H1 (cell line): Measurements from ENCODE around the gene NDP. TPM values are rescaled to one million over a fixed set of nuclear protein-coding genes. Genes with fewer than 3 reads are reported as not detected.
A peak's percentile ranks its signal among the peaks of the same experiment; 100 is the strongest.

Experiments
- CTCF ChIA-PET: fragments of 300-600 bp; sonication (Branson Sonifier 250); formaldehyde crosslinking; loops from one replicate; lab custom pipeline; 2021; ENCODE audit not compliant: partially characterized antibody; lab: Charles Lee
- POLR2A ChIA-PET: fragments of 300-600 bp; sonication (Branson Sonifier 250); formaldehyde crosslinking; loops from one replicate; lab custom pipeline; 2021; ENCODE audit warnings: inconsistent platforms; ENCODE audit not compliant: partially characterized antibody; lab: Charles Lee
- DNase-seq, 2 experiments: peaks; one replicate each; pipeline versions ENCODE4 v3.0.0 to v3.0.0-alpha.2; 2010 to 2022; ENCODE audit warnings: low spot score in 2 of 2, low read depth in 1 of 2, mixed read lengths in 1 of 2
- FAIRE-seq: peaks from 2 replicates; lab custom pipeline; 2011; peaks lifted over from hg19 to GRCh38; lab: Jason Lieb, UNC
- H2AFZ ChIP-seq: 2 replicates; pipeline ENCODE4 v1.8.1; 2012; ENCODE audit warnings: low read length, inconsistent platforms
- H2AK5ac ChIP-seq: 2 replicates; pipeline ENCODE4 v1.6.1; 2013; ENCODE audit warnings: low read depth, low read length
- H2BK120ac ChIP-seq: replicated peaks from 2 replicates; pipeline ENCODE3; 2013; ENCODE audit warnings: low read depth, low read length, inconsistent platforms
- H2BK12ac ChIP-seq: 2 replicates; pipeline ENCODE4 v1.6.1; 2013; ENCODE audit warnings: low read depth, low read length
- H2BK15ac ChIP-seq: 2 replicates; pipeline ENCODE4 v1.6.1; 2013; ENCODE audit warnings: low read length
- H2BK20ac ChIP-seq: 2 replicates; pipeline ENCODE4 v1.6.1; 2013; ENCODE audit warnings: low read length
- H2BK5ac ChIP-seq: 2 replicates; pipeline ENCODE4 v1.6.1; 2013; ENCODE audit warnings: low read depth, low read length
- H3K14ac ChIP-seq: 2 replicates; pipeline ENCODE4 v1.6.1; 2013; ENCODE audit warnings: inconsistent platforms; ENCODE audit not compliant: insufficient read length
- H3K18ac ChIP-seq: 2 replicates; pipeline ENCODE4 v1.6.1; 2013; ENCODE audit warnings: low read length; ENCODE audit errors: extremely low read depth
- H3K23ac ChIP-seq: 2 replicates; pipeline ENCODE4 v1.6.1; 2013; ENCODE audit warnings: inconsistent platforms; ENCODE audit not compliant: insufficient read length
- H3K23me2 ChIP-seq: 2 replicates; pipeline ENCODE4 v1.6.1; 2013; ENCODE audit warnings: low read depth, low read length
- H3K27ac ChIP-seq: 2 replicates; pipeline ENCODE4 v1.6.1; 2011; ENCODE audit warnings: low read depth, low read length, inconsistent platforms
- H3K27me3 ChIP-seq, 4 experiments: replicated peaks in 1 of 4; 1 replicate in 1 of 4; 2 replicates in 3 of 4; pipeline versions ENCODE4 v1.6.1 to v1.8.1; 2011 to 2013; ENCODE audit warnings: low read length in 3 of 4, mild to moderate bottlenecking in 3 of 4, inconsistent platforms in 2 of 4, mixed read lengths in 2 of 4, moderate library complexity in 1 of 4; ENCODE audit not compliant: control insufficient read depth in 3 of 4, insufficient read depth in 3 of 4; ENCODE audit errors: extremely low read depth in 1 of 4
- H3K36me3 ChIP-seq, 4 experiments: 2 replicates each; pipeline versions ENCODE4 v1.6.1 to v1.8.1; 2011 to 2013; ENCODE audit warnings: mild to moderate bottlenecking in 4 of 4, low read length in 3 of 4, moderate library complexity in 2 of 4, control low read depth in 1 of 4, inconsistent platforms in 1 of 4; ENCODE audit not compliant: insufficient read depth in 4 of 4, control insufficient read depth in 2 of 4
- H3K4ac ChIP-seq: replicated peaks from 2 replicates; pipeline ENCODE3; 2013; ENCODE audit warnings: low read length, low read depth, mixed read lengths, inconsistent platforms; ENCODE audit not compliant: insufficient read length
- H3K4me1 ChIP-seq, 4 experiments: replicated peaks in 1 of 4; 1 replicate in 1 of 4; 2 replicates in 3 of 4; pipeline versions ENCODE4 v1.6.1 to v1.8.1; 2011 to 2013; ENCODE audit warnings: low read length in 3 of 4, inconsistent platforms in 2 of 4, mixed read lengths in 1 of 4; ENCODE audit not compliant: insufficient read depth in 4 of 4, control insufficient read depth in 3 of 4
- H3K4me2 ChIP-seq, 2 experiments: 2 replicates each; pipeline versions ENCODE4 v1.6.1 to v1.8.1; 2011 to 2013; ENCODE audit warnings: low read depth in 2 of 2, low read length in 2 of 2, control low read depth in 1 of 2, inconsistent platforms in 1 of 2, mild to moderate bottlenecking in 1 of 2; ENCODE audit not compliant: insufficient read depth in 1 of 2
- H3K4me3 ChIP-seq, 4 experiments: fragments of 200-600, 300-600 bp in 1 of 4; sonication (generic), shearing (Covaris generic), sonication (Bioruptor Twin) in 1 of 4; 2 replicates each; pipeline versions ENCODE4 v1.5.1 to v1.8.1; 2011 to 2016; ENCODE audit warnings: low read length in 4 of 4, low read depth in 3 of 4, control low read depth in 2 of 4, inconsistent platforms in 2 of 4, mild to moderate bottlenecking in 2 of 4, mixed read lengths in 1 of 4, moderate library complexity in 1 of 4; ENCODE audit not compliant: insufficient read depth in 2 of 4; ENCODE audit errors: extremely low read depth in 1 of 4
- H3K56ac ChIP-seq: replicated peaks from 2 replicates; pipeline ENCODE3; 2013; ENCODE audit warnings: low read depth, mild to moderate bottlenecking, mixed read lengths, low read length, inconsistent platforms; ENCODE audit not compliant: insufficient read length
- H3K79me1 ChIP-seq: 2 replicates; pipeline ENCODE4 v1.6.1; 2013; ENCODE audit warnings: low read depth, low read length, control low read depth
- H3K79me2 ChIP-seq, 2 experiments: 2 replicates each; pipeline versions ENCODE4 v1.6.1 to v1.8.1; 2012 to 2013; ENCODE audit warnings: low read length in 2 of 2, mild to moderate bottlenecking in 2 of 2, inconsistent platforms in 1 of 2; ENCODE audit not compliant: insufficient read depth in 2 of 2, control insufficient read depth in 1 of 2
- H3K9ac ChIP-seq, 4 experiments: replicated peaks in 1 of 4; 1 replicate in 1 of 4; 2 replicates in 3 of 4; pipeline versions ENCODE4 v1.6.1 to v1.8.1; 2011 to 2013; ENCODE audit warnings: low read depth in 3 of 4, low read length in 3 of 4, control low read depth in 2 of 4, mild to moderate bottlenecking in 2 of 4, moderate library complexity in 2 of 4, inconsistent platforms in 1 of 4; ENCODE audit errors: extremely low read depth in 1 of 4
- H3K9me3 ChIP-seq, 2 experiments: 2 replicates each; pipeline versions ENCODE4 v1.6.1 to v1.8.1; 2012 to 2013; ENCODE audit warnings: mild to moderate bottlenecking in 2 of 2, moderate library complexity in 2 of 2, control low read depth in 1 of 2, inconsistent platforms in 1 of 2, low read depth in 1 of 2, low read length in 1 of 2, mixed read lengths in 1 of 2; ENCODE audit not compliant: insufficient read depth in 2 of 2
- H4K20me1 ChIP-seq, 2 experiments: replicated peaks in 1 of 2; 2 replicates each; pipeline versions ENCODE3 to v1.8.1; 2011 to 2013; ENCODE audit warnings: inconsistent platforms in 2 of 2, low read length in 2 of 2, mild to moderate bottlenecking in 1 of 2; ENCODE audit not compliant: insufficient read depth in 2 of 2, control insufficient read depth in 1 of 2
- H4K5ac ChIP-seq: 2 replicates; pipeline ENCODE4 v1.6.1; 2013; ENCODE audit warnings: low read length, low read depth, mixed read lengths, inconsistent platforms; ENCODE audit not compliant: insufficient read length
- H4K8ac ChIP-seq: 2 replicates; pipeline ENCODE4 v1.8.0; 2013; ENCODE audit warnings: mild to moderate bottlenecking, moderate library complexity, low read length, inconsistent platforms; ENCODE audit not compliant: insufficient read depth; ENCODE audit errors: extremely low read depth
- H4K91ac ChIP-seq: replicated peaks from 2 replicates; pipeline ENCODE3; 2013; ENCODE audit warnings: low read length, mixed read lengths, inconsistent platforms; ENCODE audit not compliant: insufficient read length
- EGR1 ChIP-seq: IDR thresholded peaks from 2 replicates; pipeline ENCODE4 v1.6.1; 2011; ENCODE audit warnings: low read depth, low read length, borderline replicate concordance
- RAD21 ChIP-seq, 2 experiments: IDR thresholded peaks in 1 of 2; conservative IDR thresholded peaks in 1 of 2; 2 replicates each; pipeline ENCODE4 v1.6.1; 2011; ENCODE audit warnings: low read depth in 2 of 2, low read length in 2 of 2, improper control_type of control experiment in 1 of 2, inconsistent platforms in 1 of 2, mild to moderate bottlenecking in 1 of 2, moderate library complexity in 1 of 2
- WGBS, 2 experiments: shearing (Covaris generic) in 1 of 2; methylation state at CpG; one replicate each; pipeline versions ENCODE4 v1.1.6 to v1.1.7; 2013 to 2015; ENCODE audit warnings: low lambda C conversion rate in 2 of 2, mixed read lengths in 2 of 2, inconsistent platforms in 1 of 2, low coverage in 1 of 2, missing lambda C conversion rate in 1 of 2; ENCODE audit not compliant: insufficient replicate concordance in 2 of 2, insufficient coverage in 1 of 2, insufficient read length in 1 of 2; ENCODE audit errors: extremely low coverage in 1 of 2, missing lambda C conversion rate in 1 of 2; 5-methylcytosine and 5-hydroxymethylcytosine counted together
- polyA plus RNA-seq, 7 experiments: library from polyadenylated mRNA; depleted of rRNA in 3 of 7; stranded (reverse) in 5 of 7; unstranded in 2 of 7; fragments of >200 nt in 5 of 7; fragments of 200-250 nt in 2 of 7; gene quantifications; 1 replicate in 5 of 7; 2 replicates in 1 of 7; 4 replicates in 1 of 7; pipeline versions ENCODE4 v1.2.1 to v1.2.3, GENCODE V29; 2011 to 2013; ENCODE audit warnings: missing spikeins in 2 of 7, mixed read lengths in 2 of 7
- total RNA-seq: library from RNA; stranded (reverse); fragmentation: NEBNext Ultra II Directional; extraction: Animal tissue kit (Norgen Biotek cat#: 25700); gene quantifications from 2 replicates; pipeline ENCODE4 v1.2.1, GENCODE V29; 2021

The NDP gene
- total and polyA plus RNA-seq, 2 of the 8 experiments (the other 6 are each of a cell fraction or from before 2014, with no cell fraction given) = 0.26 to 0.82 TPM

GRCh38 chrX:43939187-43939926, 33.8 kb downstream of the NDP start:
- Histone ChIP-seq H2BK15ac (no peak overlapping the region), H3K23me2 (no peaks in the 10 kb centered on the region), H3K23ac (no peak overlapping the region), H3K27ac (no peak overlapping the region), H3K14ac (no peak overlapping the region), H2BK120ac (no peak overlapping the region), H2AFZ (no peak overlapping the region), H3K27me3 (no peaks in the 10 kb centered on the region), H2BK20ac (no peak overlapping the region), H2BK5ac (no peak overlapping the region), H2BK12ac (no peak overlapping the region), H3K9me3 (no peaks in the 10 kb centered on the region), H3K4me2 (no peak overlapping the region), H3K9ac (no peak overlapping the region), H3K79me1 (no peaks in the 10 kb centered on the region), H3K4ac (no peak overlapping the region), H3K18ac (no peak overlapping the region), H4K5ac (no peak overlapping the region), H3K4me3 (no peak overlapping the region), H3K36me3 (no peaks in the 10 kb centered on the region), H4K91ac (no peak overlapping the region), H2AK5ac (no peak overlapping the region), H3K79me2 (no peaks in the 10 kb centered on the region), H4K20me1 (no peaks in the 10 kb centered on the region), H3K56ac (no peak overlapping the region), H3K4me1 (no peaks in the 10 kb centered on the region; a peak in 2 of 7 replicates), H4K8ac (no peak overlapping the region)
- ChIA-PET POLR2A (no interaction called here), CTCF (interaction anchor here (0.9 to 2.2 kb wide), 7 partner anchors 15 to 125 kb away, joined by 3 to 7 read pairs (median 3); no protein-coding TSS in a partner anchor)
- no peak for FAIRE-seq
- TF ChIP-seq EGR1 (no peak), RAD21 (IDR thresholded peaks at IDR 0.05 in 1 of 2, conservative IDR thresholded peaks at IDR 0.05 in 1 of 2; ENCODE audit: low read depth in 2 of 2, low read length in 2 of 2) (peak; percentile 37 to 43; a peak in 3 of 4 replicates)
- no peak for DNase-seq
- WGBS, 2 experiments = 90% methylated on average over 3 of the region's 3 CpGs; no CpG with 5 or more reads in 1 of the 2 experiments
